H1 (cell line): Measurements from ENCODE around the gene CIROP. TPM values are rescaled to one million over a fixed set of nuclear protein-coding genes. Genes with fewer than 3 reads are reported as not detected.

Experiments
- EGR1 ChIP-seq: IDR thresholded peaks from 2 replicates; pipeline ENCODE4 v1.6.1; 2011; ENCODE audit warnings: low read depth, low read length, borderline replicate concordance
- GABPA ChIP-seq: IDR thresholded peaks from 2 replicates; pipeline ENCODE4 v1.6.1; 2011; ENCODE audit warnings: mild to moderate bottlenecking, low read length, moderate library complexity, borderline replicate concordance; ENCODE audit not compliant: insufficient read depth
- GTF2F1 ChIP-seq: IDR thresholded peaks from 2 replicates; pipeline ENCODE4 v1.6.1; 2012; ENCODE audit warnings: low read depth, low read length, improper control_type of control experiment, borderline replicate concordance
- KDM5A ChIP-seq: fragments of 200-600 bp; IDR thresholded peaks from 2 replicates; pipeline ENCODE4 v1.7.1; 2012; ENCODE audit warnings: mild to moderate bottlenecking, low read length, inconsistent platforms, mixed read lengths
- SRF ChIP-seq: IDR thresholded peaks from 2 replicates; pipeline ENCODE4 v1.6.1; 2011; ENCODE audit warnings: mild to moderate bottlenecking, low read depth, low read length, moderate library complexity
- polyA plus RNA-seq, 7 experiments: library from polyadenylated mRNA; depleted of rRNA in 3 of 7; stranded (reverse) in 5 of 7; unstranded in 2 of 7; fragments of >200 nt in 5 of 7; fragments of 200-250 nt in 2 of 7; gene quantifications; 1 replicate in 5 of 7; 2 replicates in 1 of 7; 4 replicates in 1 of 7; pipeline versions ENCODE4 v1.2.1 to v1.2.3, GENCODE V29; 2011 to 2013; ENCODE audit warnings: missing spikeins in 2 of 7, mixed read lengths in 2 of 7
- total RNA-seq: library from RNA; stranded (reverse); fragmentation: NEBNext Ultra II Directional; extraction: Animal tissue kit (Norgen Biotek cat#: 25700); gene quantifications from 2 replicates; pipeline ENCODE4 v1.2.1, GENCODE V29; 2021

The CIROP gene
- total and polyA plus RNA-seq, 2 of the 8 experiments (the other 6 are each of a cell fraction or from before 2014, with no cell fraction given), result 0.06 TPM; not detected in 1

GRCh38 chr14:23147676-23148075 lies 42.9 kb upstream of the CIROP start (continued):
- TF ChIP-seq SRF (no peak), EGR1 (no peak), GTF2F1 (no peak), GABPA (no peak), KDM5A (no peak)
- TF ChIP-seq, all 59 proteins: peak for 0
